ENCODE data around the gene SNX33.

GRCh38 chr15:75640483-75641178 is 7.1 kb upstream of the SNX33 start:
- TF ChIP-seq CTCF (IDR thresholded peaks at IDR 0.05) (peak in 5 of 6 experiments; percentile 10 to 29 (median 22)), POLR2A (IDR thresholded peaks at IDR 0.05) (no peak)

Measured in adrenal gland (tissue), 5 donors.